Panc1 (cell line): Measurements from ENCODE around the gene ATXN1. TPM values are rescaled to one million over a fixed set of nuclear protein-coding genes. Genes with fewer than 3 reads are reported as not detected.

Source experiments
- ATAC-seq: fragments of 200-7000 bp; cut with Tn5 transposase; 2 replicates; pipeline ENCODE4 v1.9.1; 2020; ENCODE audit warnings: mild to moderate bottlenecking, moderate library complexity
- BruUV-seq: library from RNA; stranded (reverse); fragments of 400-500 nt; replicated peaks from 2 replicates; lab custom pipeline; 2021; lab: Mats Ljungman, UMichigan
- CTCF ChIA-PET: fragments of 300-600 bp; sonication (Branson Sonifier 250); formaldehyde crosslinking; loops from one replicate; lab custom pipeline; 2022; ENCODE audit warnings: antibody characterized with exemption; lab: Charles Lee
- POLR2A ChIA-PET: fragments of 300-600 bp; sonication (Branson Sonifier 250); formaldehyde crosslinking; loops from one replicate; lab custom pipeline; 2022; ENCODE audit warnings: antibody characterized with exemption; lab: Charles Lee
- DNase-seq: peaks from one replicate; pipeline ENCODE4 v3.0.0-alpha.2; 2010; ENCODE audit warnings: low read depth, low spot score
- H3K27ac ChIP-seq: 2 replicates; pipeline ENCODE4 v1.5.1; 2011; ENCODE audit warnings: mild to moderate bottlenecking, low read length, inconsistent platforms
- H3K27me3 ChIP-seq: fragments of 200-500 bp; sonication (Bioruptor generic); 2 replicates; pipeline ENCODE4 v1.6.0; 2014; ENCODE audit warnings: low read length, inconsistent platforms; ENCODE audit not compliant: control insufficient read depth, insufficient read depth
- H3K36me3 ChIP-seq: fragments of 200-500 bp; sonication (Bioruptor generic); 2 replicates; pipeline ENCODE4 v1.5.1; 2014; ENCODE audit warnings: inconsistent platforms, mild to moderate bottlenecking, low read length, moderate library complexity; ENCODE audit not compliant: control insufficient read depth, insufficient read depth
- H3K4me1 ChIP-seq: 2 replicates; pipeline ENCODE4 v1.5.1; 2011; ENCODE audit warnings: inconsistent platforms, mild to moderate bottlenecking, low read length, moderate library complexity; ENCODE audit not compliant: control insufficient read depth, insufficient read depth
- H3K4me3 ChIP-seq, 2 experiments: 2 replicates each; pipeline ENCODE4 v1.5.1; 2011 to 2012; ENCODE audit warnings: low read depth in 2 of 2, low read length in 2 of 2, mild to moderate bottlenecking in 2 of 2, inconsistent platforms in 1 of 2, moderate library complexity in 1 of 2
- H3K9me3 ChIP-seq: fragments of 200-500 bp; sonication (Bioruptor generic); 2 replicates; pipeline ENCODE4 v1.5.1; 2014; ENCODE audit warnings: low read depth, mild to moderate bottlenecking, inconsistent platforms, low read length, moderate library complexity; ENCODE audit not compliant: control insufficient read depth, insufficient read depth
- CTCF ChIP-seq: fragments of 450-650 bp; IDR thresholded peaks from 2 replicates; pipeline ENCODE4 v1.5.1; 2017; ENCODE audit warnings: mild to moderate bottlenecking
- POLR2AphosphoS5 ChIP-seq: IDR thresholded peaks from 2 replicates; pipeline ENCODE4 v1.6.1; 2012; ENCODE audit warnings: mild to moderate bottlenecking, low read depth, low read length, moderate library complexity
- REST ChIP-seq, 2 experiments: IDR thresholded peaks; 2 replicates each; pipeline ENCODE4 v1.6.1; 2011 to 2012; ENCODE audit warnings: low read depth in 2 of 2, control low read depth in 1 of 2, low read length in 1 of 2, mild to moderate bottlenecking in 1 of 2, moderate library complexity in 1 of 2; ENCODE audit not compliant: insufficient read depth in 1 of 2
- SIN3A ChIP-seq: IDR thresholded peaks from 2 replicates; pipeline ENCODE4 v1.6.1; 2012; ENCODE audit warnings: low read depth, mild to moderate bottlenecking, low read length, moderate library complexity, borderline replicate concordance; ENCODE audit not compliant: insufficient read depth
- TCF7L2 ChIP-seq: IDR thresholded peaks from 2 replicates; pipeline ENCODE4 v1.6.1; 2011; ENCODE audit warnings: mild to moderate bottlenecking, low read depth, low read length, inconsistent platforms
- in situ Hi-C: cut with HindIII; loops from 2 replicates; pipeline ENCODE4 v1.10.0; 2016; ENCODE audit warnings: low sequenced_read_pairs, low pct_unique_long_range_greater_than_20kb
- intact Hi-C: fragments of 100-400 bp; cut with micrococcal nuclease; formaldehyde crosslinking; loops from one replicate; pipeline ENCODE4 v1.10.0; 2022; ENCODE audit not compliant: unreplicated experiment
- total RNA-seq: library from RNA; stranded (reverse); gene quantifications from one replicate; pipeline ENCODE4 v1.2.1, GENCODE V29; 2021; ENCODE audit not compliant: unreplicated experiment

Gene ATXN1
- total RNA-seq, 1 experiment from 2014 or later = 67.1 TPM

GRCh38 chr6:16322666-16323312 lies 438.5 kb downstream of the ATXN1 start:
- Histone ChIP-seq H3K36me3 (no peaks in the 10 kb centered on the region), H3K4me3 (no peak overlapping the region), H3K27ac (no peak overlapping the region), H3K27me3 (no peaks in the 10 kb centered on the region), H3K9me3 (no peaks in the 10 kb centered on the region), H3K4me1 (peaks cover 4% of the 10 kb centered on the region)
- ATAC-seq = no peak
- ChIA-PET CTCF (no interaction called here), POLR2A (interaction anchor here (0.7 kb wide), 1 partner anchor 96 kb away, joined by 3 read pairs; no protein-coding TSS in a partner anchor)
- no peak for DNase-seq
- no TSS peak for BruUV-seq
- intact Hi-C loops = no loop called here
- in situ Hi-C loops = no loop called here
- TF ChIP-seq POLR2AphosphoS5 (no peak), REST (IDR thresholded peaks at IDR 0.05; ENCODE audit: insufficient read depth in 1 of 2, low read depth in 2 of 2, low read length in 1 of 2) (no peak), CTCF (no peak), TCF7L2 (no peak), SIN3A (no peak)

- BruUV-seq = no TSS peak
- CTCF ChIA-PET = no interaction called here
- TF ChIP-seq REST (IDR thresholded peaks at IDR 0.05; ENCODE audit: insufficient read depth in 1 of 2, low read depth in 2 of 2, low read length in 1 of 2) (no peak), TCF7L2 (no peak), POLR2AphosphoS5 (no peak), CTCF (no peak), SIN3A (no peak)
- Histone ChIP-seq H3K27ac (no peak overlapping the region), H3K27me3 (no peaks in the 10 kb centered on the region), H3K9me3 (no peaks in the 10 kb centered on the region), H3K4me3 (no peak overlapping the region), H3K4me1 (peaks cover 4% of the 10 kb centered on the region), H3K36me3 (no peaks in the 10 kb centered on the region)
- ATAC-seq = no peak
- no peak for DNase-seq
- intact Hi-C loops (no loop called here), in situ Hi-C loops (no loop called here)
- POLR2A ChIA-PET = no interaction called here
Measured at GRCh38 chr6:16321826-16322225, 439.4 kb downstream of the ATXN1 start.
